HG03342 (cell line): Measurements from ENCODE around the gene HERC5.
"Not testable (repeated sequence)": the region's sequence is repeated elsewhere in the genome, so short reads cannot be mapped to it uniquely, and the experiment has no call there.

Experiments used
- ATAC-seq: cut with Tn5 transposase; IDR thresholded peaks from one replicate; pipeline ENCODE4 v1.9.1; 2021; ENCODE audit warnings: mild to moderate bottlenecking, moderate library complexity; ENCODE audit not compliant: unreplicated experiment

Gene HERC5

GRCh38 chr4:88447371-88448095, 9.4 kb upstream of the HERC5 start:
- no peak for ATAC-seq

GRCh38 chr4:88448211-88448765, 8.6 kb upstream of the HERC5 start:
- ATAC-seq = not testable (repeated sequence)

GRCh38 chr4:88448889-88449288, 8.0 kb upstream of the HERC5 start:
- ATAC-seq = no peak

GRCh38 chr4:88449290-88449689, 7.6 kb upstream of the HERC5 start:
- ATAC-seq = no peak

- ATAC-seq = no peak
Observed at GRCh38 chr4:88451205-88451604, 5.7 kb upstream of the HERC5 start.

GRCh38 chr4:88452912-88453311, 4.0 kb upstream of the HERC5 start:
- ATAC-seq = no peak

- ATAC-seq = peak; percentile 42
Observed at GRCh38 chr4:88457307-88458103, 586 bp downstream of the HERC5 start.

GRCh38 chr4:88458104-88458740, 1.3 kb downstream of the HERC5 start:
- no peak for ATAC-seq

- ATAC-seq = no peak
Observed at GRCh38 chr4:88465653-88466192, 8.8 kb downstream of the HERC5 start.

- no peak for ATAC-seq
Observed at GRCh38 chr4:88467392-88467791, 10.5 kb downstream of the HERC5 start.

GRCh38 chr4:88477229-88477860, 20.4 kb downstream of the HERC5 start:
- ATAC-seq = no peak

- no peak for ATAC-seq
Observed at GRCh38 chr4:88478247-88478646, 21.3 kb downstream of the HERC5 start.

- ATAC-seq = no peak
Observed at GRCh38 chr4:88481537-88481936, 24.6 kb downstream of the HERC5 start.

GRCh38 chr4:88489100-88489761, 32.3 kb downstream of the HERC5 start:
- no peak for ATAC-seq

GRCh38 chr4:88497859-88498409, 41.0 kb downstream of the HERC5 start:
- ATAC-seq = no peak

- ATAC-seq = no peak
Observed at GRCh38 chr4:88503344-88503743, 46.4 kb downstream of the HERC5 start.

- no peak for ATAC-seq
Observed at GRCh38 chr4:88511236-88511635, 54.3 kb downstream of the HERC5 start.

- ATAC-seq = no peak
Observed at GRCh38 chr4:88514557-88515511, 57.9 kb downstream of the HERC5 start.

- no peak for ATAC-seq
Observed at GRCh38 chr4:88516746-88517145, 59.8 kb downstream of the HERC5 start.
